ENCODE data around the gene CUZD1. TPM values are rescaled to one million over a fixed set of nuclear protein-coding genes. Genes with fewer than 3 reads are reported as not detected.
A peak's percentile ranks its signal among the peaks of the same experiment; 100 is the strongest.

The CUZD1 gene
- polyA plus RNA-seq, 1 donor from 2014 or later: 1.0 TPM

DNA sequence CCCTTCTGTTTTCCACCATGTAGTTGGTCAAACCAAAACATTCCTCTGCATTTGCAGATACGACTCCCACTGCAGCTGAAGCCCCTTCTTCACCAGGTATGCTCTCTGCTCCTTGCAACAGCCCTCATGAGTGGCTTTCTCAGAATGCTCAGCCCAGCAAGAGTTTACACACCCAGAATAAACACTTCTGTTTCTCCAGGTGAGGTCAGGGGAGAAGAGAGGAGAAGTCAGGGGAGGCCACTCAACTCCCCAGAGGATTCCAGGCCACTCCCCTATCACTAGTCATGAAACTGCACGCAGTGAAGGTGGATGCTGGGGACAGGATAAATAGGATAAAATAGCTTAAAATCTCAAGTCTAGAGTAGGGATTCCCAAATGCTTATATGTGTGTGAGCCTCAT is 31.2 kb downstream of the CUZD1 start:
- Mint-ChIP-seq H3K9me3 (peaks cover 0 to 6% (median 0%) of the 10 kb centered on the region in 3 donors), H3K4me3 (peak overlapping the region in 1 of 4 donors; percentile 34), H3K4me1 (peaks cover 0 to 4% (median 4%) of the 10 kb centered on the region in 3 donors), H3K27me3 (peaks cover 4% of the 10 kb centered on the region), H3K36me3 (no peaks in the 10 kb centered on the region), H3K27ac (no peak overlapping the region)

- no peak overlapping the region for H3K27ac Mint-ChIP-seq
Observed at GRCh38 chr10:122812751-122813150, 32.9 kb downstream of the CUZD1 start.

GRCh38 chr10:122802282-122802681 is 43.4 kb downstream of the CUZD1 start:
- no peaks in the 10 kb centered on the region for H3K4me1 Mint-ChIP-seq
- peaks cover 0 to 1% (median 0%) of the 10 kb centered on the region in 3 donors for H3K9me3 Mint-ChIP-seq
- H3K4me3 Mint-ChIP-seq: no peak overlapping the region
- H3K27me3 Mint-ChIP-seq: peaks cover 4% of the 10 kb centered on the region
- H3K36me3 Mint-ChIP-seq: no peaks in the 10 kb centered on the region
- no peak overlapping the region for H3K27ac Mint-ChIP-seq

More at GRCh38 chr10:122812751-122813150, 32.9 kb downstream of the CUZD1 start:
- Mint-ChIP-seq H3K4me3 (no peak overlapping the region), H3K9me3 (peaks cover 0 to 4% (median 0%) of the 10 kb centered on the region in 3 donors), H3K4me1 (peaks cover 0 to 4% (median 4%) of the 10 kb centered on the region in 3 donors), H3K27me3 (no peaks in the 10 kb centered on the region), H3K36me3 (no peaks in the 10 kb centered on the region)

DNA sequence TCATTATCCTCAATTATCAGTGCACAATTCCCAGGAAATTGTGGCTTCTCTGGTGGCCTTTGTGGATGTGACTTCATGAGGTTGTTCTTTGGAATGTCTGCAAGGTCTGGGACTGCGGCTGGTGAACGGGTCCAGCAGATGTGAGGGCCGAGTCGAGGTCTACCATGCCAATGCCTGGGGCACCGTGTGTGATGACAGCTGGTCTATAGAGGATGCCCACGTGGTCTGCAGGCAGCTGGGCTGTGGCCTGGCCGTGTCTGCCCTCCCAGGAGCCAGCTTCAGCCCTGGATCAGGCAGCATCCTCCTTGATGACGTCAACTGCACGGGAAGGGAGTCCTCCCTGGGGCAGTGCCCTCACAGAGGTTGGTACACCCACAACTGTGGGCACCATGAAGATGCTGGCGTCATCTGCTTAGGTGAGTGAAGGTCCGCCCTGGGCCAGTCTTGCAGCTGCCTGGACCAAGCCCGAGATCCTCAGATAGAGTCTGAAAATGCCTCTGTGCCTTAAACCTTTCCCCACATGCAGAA is 46.9 kb downstream of the CUZD1 start:
- Mint-ChIP-seq H3K9me3 (no peaks in the 10 kb centered on the region), H3K4me3 (no peak overlapping the region), H3K4me1 (no peaks in the 10 kb centered on the region), H3K36me3 (no peaks in the 10 kb centered on the region), H3K27ac (peak overlapping the region in 1 of 3 donors; percentile 86), H3K27me3 (peaks cover 2% of the 10 kb centered on the region)

DNA sequence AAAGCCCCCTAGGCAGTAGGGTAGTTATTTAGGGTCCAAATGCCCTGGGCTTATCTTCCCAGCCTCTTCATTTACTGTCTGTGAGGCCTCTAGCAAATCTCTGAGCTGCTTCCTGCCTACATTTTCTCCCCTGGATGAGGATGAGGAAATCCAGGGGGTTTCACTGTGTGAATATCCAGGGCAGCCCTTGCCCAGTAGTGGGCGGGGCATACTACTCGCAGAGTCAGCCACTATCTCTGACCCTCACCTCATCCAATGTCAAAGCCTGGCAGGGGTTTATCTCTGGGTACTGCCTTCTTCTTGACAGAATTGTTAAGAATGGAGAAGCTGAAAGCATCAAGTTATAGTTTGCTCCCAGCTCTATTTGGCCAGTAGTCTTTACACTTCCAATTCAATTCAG is 48.9 kb downstream of the CUZD1 start:
- H3K27ac Mint-ChIP-seq: no peak overlapping the region
- no peak overlapping the region for H3K4me3 Mint-ChIP-seq
- peaks cover 2% of the 10 kb centered on the region for H3K36me3 Mint-ChIP-seq
- H3K4me1 Mint-ChIP-seq: peaks cover 0 to 2% (median 0%) of the 10 kb centered on the region in 3 donors
- H3K9me3 Mint-ChIP-seq: peaks cover 0 to 4% (median 0%) of the 10 kb centered on the region in 3 donors
- H3K27me3 Mint-ChIP-seq: peaks cover 3% of the 10 kb centered on the region

DNA sequence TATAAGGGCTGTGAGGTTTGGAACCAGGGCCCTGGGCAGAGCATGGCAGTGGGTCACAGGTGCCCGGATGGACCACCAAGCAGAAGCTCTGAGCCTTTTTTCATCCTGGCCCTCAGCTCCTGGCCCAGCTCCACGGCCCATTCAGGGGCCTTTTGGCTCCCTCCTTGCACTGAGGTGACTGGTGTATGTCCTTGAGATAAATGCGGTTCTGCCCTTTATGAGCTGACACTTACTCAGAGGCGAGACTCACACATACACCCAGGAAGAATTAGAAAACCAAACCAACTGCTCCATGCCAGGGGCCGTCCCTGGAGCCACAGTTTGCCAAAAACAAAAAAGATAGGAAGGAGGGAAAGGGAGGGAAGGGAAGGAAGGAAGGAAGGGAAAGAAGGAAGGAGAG is 49.7 kb downstream of the CUZD1 start:
- no peak overlapping the region for H3K27ac Mint-ChIP-seq
- H3K4me3 Mint-ChIP-seq: no peak overlapping the region
- H3K27me3 Mint-ChIP-seq: peaks cover 3% of the 10 kb centered on the region
- peaks cover 2% of the 10 kb centered on the region for H3K36me3 Mint-ChIP-seq
- peaks cover 0 to 2% (median 0%) of the 10 kb centered on the region in 3 donors for H3K4me1 Mint-ChIP-seq
- peaks cover 0 to 4% (median 0%) of the 10 kb centered on the region in 3 donors for H3K9me3 Mint-ChIP-seq

GRCh38 chr10:122786269-122786668 is 59.4 kb downstream of the CUZD1 start:
- no peaks in the 10 kb centered on the region for H3K4me1 Mint-ChIP-seq
- no peak overlapping the region for H3K27ac Mint-ChIP-seq
- H3K27me3 Mint-ChIP-seq: peaks cover 4% of the 10 kb centered on the region
- no peak overlapping the region for H3K4me3 Mint-ChIP-seq
- no peaks in the 10 kb centered on the region for H3K36me3 Mint-ChIP-seq
- peaks cover 2 to 5% (median 3%) of the 10 kb centered on the region in 3 donors for H3K9me3 Mint-ChIP-seq

GRCh38 chr10:122782911-122783310 is 62.7 kb downstream of the CUZD1 start:
- H3K36me3 Mint-ChIP-seq: no peaks in the 10 kb centered on the region
- H3K27ac Mint-ChIP-seq: no peak overlapping the region
- H3K9me3 Mint-ChIP-seq: peaks cover 2 to 5% (median 3%) of the 10 kb centered on the region in 3 donors
- H3K4me1 Mint-ChIP-seq: no peaks in the 10 kb centered on the region
- H3K4me3 Mint-ChIP-seq: no peak overlapping the region
- no peaks in the 10 kb centered on the region for H3K27me3 Mint-ChIP-seq

Other genes with a start within 250 kb of the CUZD1 start
- not detected for gene C10orf120, start 146.0 kb downstream of the CUZD1 start, polyA plus RNA-seq
- 10.5 TPM for gene FAM24B, start 33.7 kb upstream of the CUZD1 start, polyA plus RNA-seq
- not detected for gene FAM24A, start 64.8 kb upstream of the CUZD1 start, polyA plus RNA-seq
- gene C10orf88, start 108.4 kb upstream of the CUZD1 start, polyA plus RNA-seq: 5.3 TPM
- gene PSTK, start 134.5 kb upstream of the CUZD1 start, polyA plus RNA-seq: 7.0 TPM
- 13.9 TPM for gene IKZF5, start 162.9 kb upstream of the CUZD1 start, polyA plus RNA-seq
- gene ACADSB, start 163.1 kb upstream of the CUZD1 start, polyA plus RNA-seq: 14.8 TPM

Measured in IgD-negative memory B cell (primary cell).